ENCODE results near the gene TMEM170B.

DNA sequence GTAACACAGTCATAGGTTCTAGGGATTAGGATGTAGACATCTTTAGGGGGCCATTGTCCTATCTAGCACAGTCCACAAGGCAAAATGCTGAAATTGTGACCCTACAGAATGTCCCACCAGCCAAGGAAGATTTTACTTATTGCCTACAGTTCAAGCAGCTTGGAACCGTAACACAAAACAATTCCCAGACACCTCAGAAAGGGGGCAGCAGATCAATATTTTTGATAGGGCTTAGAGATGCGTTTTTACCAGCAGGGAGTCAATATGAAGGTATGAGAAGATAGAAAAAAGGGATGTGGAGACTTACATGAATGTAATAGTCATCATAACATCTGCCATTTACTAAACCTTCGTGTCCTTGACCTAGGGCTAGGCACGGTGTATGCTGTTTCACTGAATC lies 81.0 kb downstream of the TMEM170B start:
- TF ChIP-seq, protein P1, sequence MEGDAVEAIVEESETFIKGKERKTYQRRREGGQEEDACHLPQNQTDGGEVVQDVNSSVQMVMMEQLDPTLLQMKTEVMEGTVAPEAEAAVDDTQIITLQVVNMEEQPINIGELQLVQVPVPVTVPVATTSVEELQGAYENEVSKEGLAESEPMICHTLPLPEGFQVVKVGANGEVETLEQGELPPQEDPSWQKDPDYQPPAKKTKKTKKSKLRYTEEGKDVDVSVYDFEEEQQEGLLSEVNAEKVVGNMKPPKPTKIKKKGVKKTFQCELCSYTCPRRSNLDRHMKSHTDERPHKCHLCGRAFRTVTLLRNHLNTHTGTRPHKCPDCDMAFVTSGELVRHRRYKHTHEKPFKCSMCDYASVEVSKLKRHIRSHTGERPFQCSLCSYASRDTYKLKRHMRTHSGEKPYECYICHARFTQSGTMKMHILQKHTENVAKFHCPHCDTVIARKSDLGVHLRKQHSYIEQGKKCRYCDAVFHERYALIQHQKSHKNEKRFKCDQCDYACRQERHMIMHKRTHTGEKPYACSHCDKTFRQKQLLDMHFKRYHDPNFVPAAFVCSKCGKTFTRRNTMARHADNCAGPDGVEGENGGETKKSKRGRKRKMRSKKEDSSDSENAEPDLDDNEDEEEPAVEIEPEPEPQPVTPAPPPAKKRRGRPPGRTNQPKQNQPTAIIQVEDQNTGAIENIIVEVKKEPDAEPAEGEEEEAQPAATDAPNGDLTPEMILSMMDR (IDR thresholded peaks at IDR 0.05), result peak; percentile 57
- TF ChIP-seq EZH2phosphoT487 (IDR thresholded peaks at IDR 0.05) (no peak), EZH2 (IDR thresholded peaks at IDR 0.05) (no peak)

All from neural progenitor cell (in vitro differentiated cells).